B cell (primary cell): Measurements from ENCODE around the gene RAD51B. TPM values are rescaled to one million over a fixed set of nuclear protein-coding genes. Genes with fewer than 3 reads are reported as not detected.

Source experiments
- ATAC-seq: fragments of 200-7000 bp; cut with Tn5 transposase; one replicate; pipeline ENCODE4 v1.10.0; 2021; ENCODE audit warnings: low read depth, mild to moderate bottlenecking, moderate number of reproducible peaks, moderate library complexity
- CTCF ChIA-PET: fragments of 350-600 bp; sonication (Branson Sonifier 250); formaldehyde crosslinking; loops from one replicate; lab custom pipeline; 2021; ENCODE audit warnings: antibody characterized with exemption, inconsistent platforms; lab: Charles Lee
- POLR2A ChIA-PET: fragments of 350-600 bp; sonication (Branson Sonifier 250); formaldehyde crosslinking; loops from one replicate; lab custom pipeline; 2021; ENCODE audit warnings: antibody characterized with exemption; lab: Charles Lee
- DNase-seq: peaks from one replicate; pipeline ENCODE4 v3.0.0; 2013
- H2AFZ ChIP-seq: 2 replicates; pipeline ENCODE4 v1.6.1; 2012; ENCODE audit warnings: mild to moderate bottlenecking, low read depth, low read length; ENCODE audit not compliant: insufficient read depth, poor library complexity, severe bottlenecking
- H3K27ac ChIP-seq, 2 donors: 1 replicate in 1 of 2; 2 replicates in 1 of 2; pipeline ENCODE4 v1.5.1; 2012 to 2013; ENCODE audit warnings: low read length in 2 of 2, mild to moderate bottlenecking in 2 of 2, moderate library complexity in 1 of 2
- H3K27me3 ChIP-seq, 4 experiments: fragments of 200-600 bp in 1 of 4; sonication (generic) in 1 of 4; replicated peaks in 1 of 4; 1 replicate in 2 of 4; 2 replicates in 2 of 4; pipeline versions ENCODE4 v1.6.1 to v1.7.0; 2013 to 2016; ENCODE audit warnings: low read length in 3 of 4, mild to moderate bottlenecking in 2 of 4, mixed read lengths in 1 of 4, moderate library complexity in 1 of 4; ENCODE audit not compliant: insufficient read depth in 4 of 4, control insufficient read depth in 3 of 4; ENCODE audit errors: control extremely low read depth in 1 of 4
- H3K36me3 ChIP-seq, 2 experiments: replicated peaks in 1 of 2; 1 replicate in 1 of 2; 2 replicates in 1 of 2; pipeline versions ENCODE4 v1.6.1 to v1.7.1; 2013; ENCODE audit warnings: low read length in 1 of 2; ENCODE audit not compliant: insufficient read depth in 2 of 2, control insufficient read depth in 1 of 2; ENCODE audit errors: control extremely low read depth in 1 of 2, extremely low read depth in 1 of 2
- H3K4me1 ChIP-seq, 2 donors: fragments of 200-600 bp in 1 of 2; sonication (generic) in 1 of 2; 1 replicate in 1 of 2; 2 replicates in 1 of 2; pipeline versions ENCODE4 v1.5.1 to v1.6.1; 2013 to 2017; ENCODE audit warnings: low read length in 2 of 2; ENCODE audit not compliant: control insufficient read depth in 2 of 2, insufficient read depth in 2 of 2
- H3K4me2 ChIP-seq: replicated peaks from 2 replicates; pipeline ENCODE3; 2012; ENCODE audit warnings: mild to moderate bottlenecking, low read depth, low read length; ENCODE audit not compliant: poor library complexity, severe bottlenecking
- H3K4me3 ChIP-seq, 5 experiments: fragments of 200-600 bp in 1 of 5; sonication (generic) in 1 of 5; 1 replicate in 3 of 5; 2 replicates in 2 of 5; pipeline versions ENCODE4 v1.5.1 to v1.7.0; 2011 to 2016; ENCODE audit warnings: low read length in 4 of 5, mild to moderate bottlenecking in 4 of 5, low read depth in 2 of 5, control low read depth in 1 of 5, moderate library complexity in 1 of 5; ENCODE audit not compliant: insufficient read depth in 1 of 5; ENCODE audit errors: control extremely low read depth in 1 of 5, extremely low read depth in 1 of 5
- H3K79me2 ChIP-seq: fragments of 200-600 bp; sonication (generic); one replicate; pipeline ENCODE4 v1.6.0; 2016; ENCODE audit warnings: low read length; ENCODE audit not compliant: control insufficient read depth, insufficient read depth
- H3K9ac ChIP-seq: fragments of 200-600 bp; sonication (generic); 2 replicates; pipeline ENCODE4 v1.6.1; 2017; ENCODE audit warnings: mild to moderate bottlenecking, low read length, moderate library complexity
- H3K9me3 ChIP-seq, 3 donors: one replicate each; pipeline versions ENCODE4 v1.6.1 to v1.7.1; 2013; ENCODE audit warnings: low read length in 2 of 3; ENCODE audit not compliant: control insufficient read depth in 2 of 3, insufficient read depth in 1 of 3; ENCODE audit errors: control extremely low read depth in 1 of 3
- H4K20me1 ChIP-seq: 2 replicates; pipeline ENCODE4 v1.6.0; 2012; ENCODE audit warnings: mild to moderate bottlenecking, low read length; ENCODE audit not compliant: insufficient read depth, control insufficient read depth, poor library complexity, severe bottlenecking
- H3K27ac Mint-ChIP-seq: one replicate; pipeline ENCODE4 v1.8.0; 2021; ENCODE audit warnings: mixed read lengths
- H3K27me3 Mint-ChIP-seq: one replicate; pipeline ENCODE4 v1.8.0; 2021; ENCODE audit warnings: mixed read lengths
- H3K4me1 Mint-ChIP-seq: one replicate; pipeline ENCODE4 v1.8.0; 2021; ENCODE audit warnings: mixed read lengths
- H3K4me3 Mint-ChIP-seq: one replicate; pipeline ENCODE4 v1.8.0; 2021; ENCODE audit warnings: mixed read lengths
- H3K9me3 Mint-ChIP-seq: one replicate; pipeline ENCODE4 v1.8.0; 2022; ENCODE audit warnings: mixed read lengths; ENCODE audit not compliant: insufficient read depth
- EZH2 ChIP-seq: IDR thresholded peaks from 2 replicates; pipeline ENCODE4 v1.6.1; 2012; ENCODE audit warnings: borderline replicate concordance, low read depth, mild to moderate bottlenecking, moderate library complexity, low read length; ENCODE audit not compliant: insufficient read depth, poor library complexity, severe bottlenecking
- WGBS: methylation state at CpG from one replicate; pipeline ENCODE4 v1.1.5; 2013; ENCODE audit warnings: missing lambda C conversion rate; ENCODE audit not compliant: insufficient coverage; 5-methylcytosine and 5-hydroxymethylcytosine counted together
- intact Hi-C: fragments of 100-400 bp; cut with micrococcal nuclease; formaldehyde crosslinking; loops from one replicate; pipeline ENCODE4 v1.10.0; 2022
- polyA plus RNA-seq: library from polyadenylated mRNA; depleted of rRNA; stranded (reverse); fragments of >200 nt; gene quantifications from 2 replicates; pipeline ENCODE4 v1.2.3, GENCODE V29; 2012
- total RNA-seq, 2 donors: library from RNA; stranded (reverse); fragments of 120-200 nt in 1 of 2; gene quantifications; 1 replicate in 1 of 2; 2 replicates in 1 of 2; pipeline versions ENCODE4 v1.2.3 to v1.2.4, GENCODE V29; 2013 to 2022
- TF ChIP-seq, protein P1 (sequence below): fragments of 200-600 bp; IDR thresholded peaks from one replicate; pipeline ENCODE4 v1.8.0; 2022; ENCODE audit warnings: antibody characterized with exemption, mild to moderate bottlenecking

Gene RAD51B
- total and polyA plus RNA-seq, 2 donors (not counting 1 experiment from before 2014, with no cell fraction given): 6.5 to 60.6 TPM

DNA sequence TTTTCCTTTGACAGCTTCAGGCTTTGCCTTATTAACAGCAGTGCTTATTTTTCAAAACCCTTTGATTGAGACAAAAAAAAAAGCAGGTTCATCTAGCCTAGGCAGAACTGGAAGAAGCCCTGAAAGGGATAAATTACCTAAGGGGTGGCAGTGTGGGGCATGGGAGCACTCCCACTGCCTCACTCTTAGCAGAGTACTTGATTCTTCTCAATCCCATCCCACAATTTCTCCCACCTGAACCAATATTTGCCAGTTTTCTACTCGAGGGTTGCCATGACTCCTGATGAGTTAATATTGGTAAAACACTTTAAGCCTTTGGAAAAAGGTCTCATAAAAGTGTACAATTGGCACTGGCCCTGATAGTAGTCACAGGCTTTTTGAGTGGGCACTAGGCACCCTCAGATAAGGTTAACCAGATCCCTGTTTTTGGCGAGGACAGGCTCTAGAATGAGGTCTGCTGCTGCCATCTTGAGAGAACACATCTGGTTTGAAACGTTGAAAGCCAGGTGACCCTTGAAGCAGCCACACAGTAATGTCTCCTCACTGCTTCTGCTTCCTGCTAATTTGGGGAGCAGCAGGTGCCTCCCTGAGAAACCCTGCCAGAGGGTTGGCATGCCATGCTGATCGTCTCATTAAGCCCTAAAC is 320.0 kb downstream of the RAD51B start:
- TF ChIP-seq EZH2: no peak
- TF ChIP-seq, protein P1, sequence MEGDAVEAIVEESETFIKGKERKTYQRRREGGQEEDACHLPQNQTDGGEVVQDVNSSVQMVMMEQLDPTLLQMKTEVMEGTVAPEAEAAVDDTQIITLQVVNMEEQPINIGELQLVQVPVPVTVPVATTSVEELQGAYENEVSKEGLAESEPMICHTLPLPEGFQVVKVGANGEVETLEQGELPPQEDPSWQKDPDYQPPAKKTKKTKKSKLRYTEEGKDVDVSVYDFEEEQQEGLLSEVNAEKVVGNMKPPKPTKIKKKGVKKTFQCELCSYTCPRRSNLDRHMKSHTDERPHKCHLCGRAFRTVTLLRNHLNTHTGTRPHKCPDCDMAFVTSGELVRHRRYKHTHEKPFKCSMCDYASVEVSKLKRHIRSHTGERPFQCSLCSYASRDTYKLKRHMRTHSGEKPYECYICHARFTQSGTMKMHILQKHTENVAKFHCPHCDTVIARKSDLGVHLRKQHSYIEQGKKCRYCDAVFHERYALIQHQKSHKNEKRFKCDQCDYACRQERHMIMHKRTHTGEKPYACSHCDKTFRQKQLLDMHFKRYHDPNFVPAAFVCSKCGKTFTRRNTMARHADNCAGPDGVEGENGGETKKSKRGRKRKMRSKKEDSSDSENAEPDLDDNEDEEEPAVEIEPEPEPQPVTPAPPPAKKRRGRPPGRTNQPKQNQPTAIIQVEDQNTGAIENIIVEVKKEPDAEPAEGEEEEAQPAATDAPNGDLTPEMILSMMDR: no peak
- Histone ChIP-seq H4K20me1 (no peaks in the 10 kb centered on the region), H3K9ac (no peak overlapping the region), H3K4me3 (no peak overlapping the region), H3K27me3 (no peaks in the 10 kb centered on the region), H3K4me2 (no peak overlapping the region), H3K27ac (no peak overlapping the region), H3K79me2 (no peaks in the 10 kb centered on the region), H3K36me3 (no peaks in the 10 kb centered on the region), H3K9me3 (no peaks in the 10 kb centered on the region), H2AFZ (no peak overlapping the region), H3K4me1 (no peaks in the 10 kb centered on the region)
- H3K4me1 Mint-ChIP-seq: peaks cover 2% of the 10 kb centered on the region
- ChIA-PET POLR2A (no interaction called here), CTCF (no interaction called here)
- ATAC-seq: no peak
- H3K4me3 Mint-ChIP-seq: no peak overlapping the region
- intact Hi-C loops: no loop called here
- H3K27me3 Mint-ChIP-seq: no peaks in the 10 kb centered on the region
- DNase-seq: no peak
- WGBS: 77% methylated on average over 3 of the region's 4 CpGs
- no peaks in the 10 kb centered on the region for H3K9me3 Mint-ChIP-seq
- H3K27ac Mint-ChIP-seq: no peak overlapping the region

DNA sequence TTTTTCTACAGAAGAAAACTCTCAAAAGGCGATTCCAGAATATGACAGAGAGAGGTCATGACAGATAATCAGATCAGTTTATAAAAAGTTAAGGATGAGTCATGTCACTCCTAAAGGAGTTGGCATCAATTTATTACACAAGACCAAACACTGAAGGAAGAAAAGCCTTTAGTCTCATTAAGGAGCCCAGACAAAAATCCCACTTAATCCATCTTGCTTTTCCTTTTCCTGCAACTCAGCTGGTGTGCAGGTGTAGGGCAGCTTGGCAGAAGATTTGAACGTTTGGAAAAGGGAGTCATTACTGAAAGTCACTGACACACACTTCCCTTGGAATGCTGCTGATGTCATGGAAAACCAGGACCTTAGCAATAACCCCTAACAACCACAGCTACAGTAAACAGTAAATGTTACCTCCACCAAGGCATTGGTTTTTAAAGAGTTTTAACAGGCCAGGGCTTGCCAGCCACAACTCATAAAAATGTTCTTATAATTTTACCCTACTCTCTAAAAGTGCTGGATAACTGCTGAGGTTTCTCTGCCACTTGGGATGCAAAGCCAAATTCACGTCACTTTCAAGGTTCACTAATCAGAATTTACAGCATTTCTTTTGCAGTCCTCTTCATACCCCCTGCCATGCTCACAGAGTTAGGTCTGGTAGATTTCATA is 320.6 kb downstream of the RAD51B start:
- Mint-ChIP-seq H3K4me3 (no peak overlapping the region), H3K27ac (no peak overlapping the region), H3K27me3 (no peaks in the 10 kb centered on the region), H3K9me3 (no peaks in the 10 kb centered on the region), H3K4me1 (no peaks in the 10 kb centered on the region)
- Histone ChIP-seq H3K36me3 (no peaks in the 10 kb centered on the region), H3K27ac (no peak overlapping the region), H2AFZ (no peak overlapping the region), H3K4me3 (no peak overlapping the region), H3K9me3 (no peaks in the 10 kb centered on the region), H3K9ac (no peak overlapping the region), H4K20me1 (no peaks in the 10 kb centered on the region), H3K79me2 (no peaks in the 10 kb centered on the region), H3K27me3 (no peaks in the 10 kb centered on the region), H3K4me2 (no peak overlapping the region), H3K4me1 (no peaks in the 10 kb centered on the region)
- DNase-seq (no peak), ATAC-seq (no peak)
- WGBS: 86% methylated on average over 1 of the region's 3 CpGs
- TF ChIP-seq EZH2: no peak
- TF ChIP-seq, protein P1: no peak
- intact Hi-C loops: no loop called here
- POLR2A ChIA-PET: no interaction called here
- CTCF ChIA-PET: no interaction called here
